Measurements from ENCODE around the gene RSPH10B. TPM values are rescaled to one million over a fixed set of nuclear protein-coding genes. Genes with fewer than 3 reads are reported as not detected.
"Not testable (repeated sequence)": the region's sequence is repeated elsewhere in the genome, so short reads cannot be mapped to it uniquely, and the experiment has no call there.

RSPH10B gene
- total RNA-seq, result not detected in 2 replicates
- polyA plus RNA-seq, result not detected in 2 replicates

- not testable (repeated sequence) for H3K79me2 ChIP-seq; H3K27me3 ChIP-seq; H3K9me2 ChIP-seq (replicated peaks; ENCODE audit: insufficient read depth); H3K27ac ChIP-seq; H3K4me3 ChIP-seq; H3K4me1 ChIP-seq (ENCODE audit: insufficient read depth); H3K36me3 ChIP-seq (replicated peaks; ENCODE audit: insufficient read depth, low read depth); H3K9me3 ChIP-seq (ENCODE audit: low read depth); H4K20me1 ChIP-seq (ENCODE audit: insufficient read depth, poor library complexity, severe bottlenecking); H2AFZ ChIP-seq; DNase-seq (ENCODE audit: low spot score)
- WGBS (ENCODE audit: low lambda C conversion rate, missing lambda C conversion rate), result 5% methylated on average over 24 of the region's 43 CpGs
- H3K4me2 ChIP-seq, result peak within 1 kb of the TSS; percentile 74
These were observed at the start of gene RSPH10B for GRCh38 chr7:5970347-5970911. Gene RSPH10B (minus strand): TSS chr7:5970689. CDS start chr7:5967116, 3,573 bp downstream.

DNA sequence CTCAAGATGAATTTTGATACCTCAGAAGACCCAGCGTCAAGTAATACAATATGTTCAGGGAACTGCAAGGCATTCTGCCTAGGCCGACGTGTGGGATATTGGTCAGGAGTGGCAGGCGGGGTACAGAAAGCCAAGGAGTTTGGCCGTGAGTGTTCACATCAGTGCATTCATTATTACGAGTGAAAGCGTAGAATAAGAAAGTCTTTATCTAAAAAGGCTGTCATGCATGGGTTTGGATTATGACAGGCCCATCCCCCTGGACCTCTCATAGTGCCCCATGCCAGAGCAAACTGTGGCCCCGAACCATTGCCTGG is 46.1 kb upstream of the RSPH10B start:
- Histone ChIP-seq H3K9me3 (ENCODE audit: low read depth) (no peaks in the 10 kb centered on the region), H3K79me2 (peaks cover 20% of the 10 kb centered on the region), H3K4me2 (no peak overlapping the region), H3K4me3 (no peak overlapping the region), H3K9me2 (replicated peaks; ENCODE audit: insufficient read depth) (no peaks in the 10 kb centered on the region), H3K27ac (peak overlapping the region; percentile 88), H3K27me3 (no peaks in the 10 kb centered on the region), H3K36me3 (replicated peaks; ENCODE audit: insufficient read depth, low read depth) (no peaks in the 10 kb centered on the region), H4K20me1 (ENCODE audit: insufficient read depth, poor library complexity, severe bottlenecking) (no peaks in the 10 kb centered on the region), H3K4me1 (ENCODE audit: insufficient read depth) (peaks cover 18% of the 10 kb centered on the region), H2AFZ (no peak overlapping the region)
- TF ChIP-seq EZH2 (IDR thresholded peaks at IDR 0.05; ENCODE audit: borderline replicate concordance), result no peak
- TF ChIP-seq EZH2phosphoT487 (IDR thresholded peaks at IDR 0.05; ENCODE audit: low read depth, severe bottlenecking, unreplicated experiment), result no peak
- TF ChIP-seq, protein P1, sequence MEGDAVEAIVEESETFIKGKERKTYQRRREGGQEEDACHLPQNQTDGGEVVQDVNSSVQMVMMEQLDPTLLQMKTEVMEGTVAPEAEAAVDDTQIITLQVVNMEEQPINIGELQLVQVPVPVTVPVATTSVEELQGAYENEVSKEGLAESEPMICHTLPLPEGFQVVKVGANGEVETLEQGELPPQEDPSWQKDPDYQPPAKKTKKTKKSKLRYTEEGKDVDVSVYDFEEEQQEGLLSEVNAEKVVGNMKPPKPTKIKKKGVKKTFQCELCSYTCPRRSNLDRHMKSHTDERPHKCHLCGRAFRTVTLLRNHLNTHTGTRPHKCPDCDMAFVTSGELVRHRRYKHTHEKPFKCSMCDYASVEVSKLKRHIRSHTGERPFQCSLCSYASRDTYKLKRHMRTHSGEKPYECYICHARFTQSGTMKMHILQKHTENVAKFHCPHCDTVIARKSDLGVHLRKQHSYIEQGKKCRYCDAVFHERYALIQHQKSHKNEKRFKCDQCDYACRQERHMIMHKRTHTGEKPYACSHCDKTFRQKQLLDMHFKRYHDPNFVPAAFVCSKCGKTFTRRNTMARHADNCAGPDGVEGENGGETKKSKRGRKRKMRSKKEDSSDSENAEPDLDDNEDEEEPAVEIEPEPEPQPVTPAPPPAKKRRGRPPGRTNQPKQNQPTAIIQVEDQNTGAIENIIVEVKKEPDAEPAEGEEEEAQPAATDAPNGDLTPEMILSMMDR (IDR thresholded peaks at IDR 0.05; ENCODE audit: poor library complexity), result no peak
- DNase-seq (ENCODE audit: low spot score), result no peak
- 96% methylated on average over 8 of the region's 8 CpGs for WGBS (ENCODE audit: low lambda C conversion rate, missing lambda C conversion rate)

DNA sequence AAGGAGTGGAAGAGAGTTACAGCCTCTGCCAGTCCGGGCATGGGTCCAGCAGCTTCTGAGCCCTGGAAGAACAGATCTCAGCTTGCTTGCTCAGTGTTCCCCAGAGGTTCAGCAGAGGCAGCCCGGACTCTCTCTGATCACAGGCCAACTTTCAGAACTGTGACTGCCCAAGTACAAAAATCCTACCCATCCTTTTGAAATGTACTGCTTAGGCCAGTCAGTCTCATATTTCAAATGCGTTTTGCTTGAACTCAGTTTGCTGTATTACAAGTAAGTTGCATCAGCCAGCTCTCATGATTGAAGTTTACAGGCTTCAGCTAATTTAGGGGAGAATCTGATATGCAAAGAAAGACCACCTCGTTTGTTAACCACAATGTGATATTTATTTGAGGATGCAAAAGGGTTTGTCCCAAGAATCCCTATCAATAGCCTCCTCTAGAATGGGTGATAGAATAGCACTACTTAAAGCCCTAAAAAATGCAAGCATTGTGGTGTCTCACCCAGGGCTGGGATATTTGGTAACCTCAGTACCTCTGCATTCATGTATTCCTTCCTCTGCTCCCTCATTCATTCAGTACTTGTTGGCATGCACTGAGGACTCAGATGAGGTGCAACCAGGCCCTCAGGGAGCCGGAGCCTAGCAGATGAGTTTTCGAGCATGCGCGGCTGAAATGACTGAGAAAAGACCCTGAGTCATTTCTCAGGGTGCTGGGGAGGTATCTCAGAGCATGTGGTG is 45.6 kb upstream of the RSPH10B start:
- H3K9me2 ChIP-seq (replicated peaks; ENCODE audit: insufficient read depth), result no peaks in the 10 kb centered on the region
- no peaks in the 10 kb centered on the region for H3K9me3 ChIP-seq (ENCODE audit: low read depth)
- no peaks in the 10 kb centered on the region for H3K27me3 ChIP-seq
- WGBS (ENCODE audit: low lambda C conversion rate, missing lambda C conversion rate), result 81% methylated on average over 8 of the region's 8 CpGs
- peak; percentile 74 for DNase-seq (ENCODE audit: low spot score)
- no peak overlapping the region for H3K4me3 ChIP-seq
- H3K27ac ChIP-seq, result peak overlapping the region; percentile 88
- H3K36me3 ChIP-seq (replicated peaks; ENCODE audit: insufficient read depth, low read depth), result no peaks in the 10 kb centered on the region
- H3K4me2 ChIP-seq, result peak overlapping the region; percentile 36
- no peak overlapping the region for H2AFZ ChIP-seq
- TF ChIP-seq EZH2 (IDR thresholded peaks at IDR 0.05; ENCODE audit: borderline replicate concordance) (no peak), EZH2phosphoT487 (IDR thresholded peaks at IDR 0.05; ENCODE audit: low read depth, severe bottlenecking, unreplicated experiment) (no peak)
- TF ChIP-seq, protein P1 (IDR thresholded peaks at IDR 0.05; ENCODE audit: poor library complexity), result no peak
- H4K20me1 ChIP-seq (ENCODE audit: insufficient read depth, poor library complexity, severe bottlenecking), result no peaks in the 10 kb centered on the region
- H3K4me1 ChIP-seq (ENCODE audit: insufficient read depth), result peaks cover 18% of the 10 kb centered on the region
- peaks cover 22% of the 10 kb centered on the region for H3K79me2 ChIP-seq

DNA sequence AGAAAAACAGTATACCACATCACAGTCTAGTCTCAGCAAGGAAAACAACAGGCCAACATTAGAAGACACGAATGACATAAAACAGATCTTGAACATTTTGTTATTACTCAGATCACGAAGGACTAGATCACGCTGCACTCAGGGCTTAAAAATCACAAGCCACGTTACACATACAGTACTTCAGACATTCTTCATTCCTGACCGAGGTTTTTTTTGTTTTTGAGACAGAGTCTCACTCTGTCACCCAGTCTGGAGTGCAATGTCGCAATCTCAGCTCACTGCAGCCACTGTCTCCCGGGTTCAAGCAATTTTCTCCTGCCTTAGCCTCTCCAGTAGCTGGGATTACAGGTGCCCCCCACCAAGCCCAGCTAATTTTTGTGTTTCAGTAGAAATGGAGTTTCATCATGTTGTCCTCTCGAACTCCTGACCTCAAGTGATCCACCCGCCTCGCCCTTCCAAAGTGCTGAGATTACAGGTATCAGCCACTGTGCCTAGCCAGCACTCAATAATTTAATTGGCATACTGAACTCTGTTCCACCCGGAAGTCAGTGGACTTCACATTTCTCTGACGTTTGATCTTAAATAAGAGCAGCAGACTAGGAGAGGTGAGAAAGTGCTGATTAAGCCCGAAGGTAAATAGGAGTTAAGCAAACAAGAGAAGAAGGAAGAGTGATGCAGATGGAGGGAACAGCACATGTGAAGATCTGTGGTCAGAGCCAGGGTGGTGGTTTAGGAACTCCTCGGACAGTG is 42.0 kb upstream of the RSPH10B start:
- Histone ChIP-seq H3K79me2 (peaks cover 45% of the 10 kb centered on the region), H3K9me2 (replicated peaks; ENCODE audit: insufficient read depth) (no peaks in the 10 kb centered on the region), H3K27ac (peak overlapping the region; percentile 92), H3K4me3 (no peak overlapping the region), H3K27me3 (no peaks in the 10 kb centered on the region), H3K9me3 (ENCODE audit: low read depth) (no peaks in the 10 kb centered on the region), H3K4me1 (ENCODE audit: insufficient read depth) (peaks cover 27% of the 10 kb centered on the region), H3K36me3 (replicated peaks; ENCODE audit: insufficient read depth, low read depth) (no peaks in the 10 kb centered on the region), H3K4me2 (peak overlapping the region; percentile 50), H2AFZ (no peak overlapping the region), H4K20me1 (ENCODE audit: insufficient read depth, poor library complexity, severe bottlenecking) (no peaks in the 10 kb centered on the region)
- WGBS (ENCODE audit: low lambda C conversion rate, missing lambda C conversion rate), result 66% methylated on average over 14 of the region's 14 CpGs
- DNase-seq (ENCODE audit: low spot score), result peak; percentile 55
- TF ChIP-seq EZH2phosphoT487 (IDR thresholded peaks at IDR 0.05; ENCODE audit: low read depth, severe bottlenecking, unreplicated experiment) (no peak), EZH2 (IDR thresholded peaks at IDR 0.05; ENCODE audit: borderline replicate concordance) (no peak)
- TF ChIP-seq, protein P1 (IDR thresholded peaks at IDR 0.05; ENCODE audit: poor library complexity), result no peak
